HEK293 (cell line): ENCODE data around the gene GID8.

Experiments
- ZNF23 ChIP-seq: fragments of 450-650 bp; formaldehyde crosslinking; IDR thresholded peaks from 2 replicates; pipeline ENCODE4 v1.5.1; 2016; ENCODE audit warnings: missing biosample characterization, missing genetic modification characterization, borderline replicate concordance
- ZNF626 ChIP-seq: fragments of 450-650 bp; sonication (Bioruptor Pico); formaldehyde crosslinking; IDR thresholded peaks from 2 replicates; pipeline ENCODE4 v1.5.1; 2018; ENCODE audit warnings: missing biosample characterization, missing genetic modification characterization, inconsistent platforms

DNA sequence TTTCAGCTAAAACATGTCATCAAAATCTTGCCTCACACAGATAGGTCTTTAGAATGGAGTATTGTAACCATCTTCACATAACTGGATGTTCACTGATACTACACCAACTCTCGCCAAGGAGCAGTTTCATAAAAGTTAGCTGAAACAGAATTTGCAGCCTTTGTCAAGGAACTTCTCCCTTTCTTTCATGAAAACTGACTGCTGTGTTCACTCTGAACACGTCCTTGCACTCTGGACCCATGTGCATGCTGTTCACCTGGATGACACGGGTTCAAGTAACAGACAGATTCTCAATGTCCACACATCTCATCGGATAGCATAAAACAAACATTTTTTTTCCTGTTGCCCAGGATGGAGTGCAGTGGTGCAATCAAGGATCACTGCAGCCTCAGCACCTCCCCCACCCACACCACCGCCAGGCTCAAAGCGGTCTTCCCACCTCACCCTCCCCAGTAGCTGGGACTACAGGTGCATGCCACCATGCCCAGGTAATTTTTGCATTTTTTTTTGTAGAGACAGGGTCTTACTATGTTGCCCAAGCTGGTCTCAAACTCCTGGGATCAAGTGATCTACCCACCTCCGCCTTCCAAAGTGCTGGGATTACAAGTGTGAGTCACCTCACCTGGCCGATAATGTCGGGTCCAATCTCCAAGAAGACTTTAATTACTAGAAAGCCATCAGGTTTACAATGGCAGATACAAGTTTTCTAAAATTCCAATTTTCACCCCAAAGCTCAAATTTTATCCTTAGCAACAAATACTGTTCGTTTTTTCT lies 21.1 kb upstream of the GID8 start:
- TF ChIP-seq ZNF626 (tag by site-specific recombination) (no peak), ZNF23 (tag by site-specific recombination) (no peak)
